Vagina (tissue), 2 donors: Measurements from ENCODE around the gene LHX2. TPM values are rescaled to one million over a fixed set of nuclear protein-coding genes. Genes with fewer than 3 reads are reported as not detected.

Source experiments
- DNase-seq, 2 donors: peaks; one replicate each; pipeline ENCODE4 v3.0.0-alpha.2; 2017; ENCODE audit errors: extremely low spot score in 2 of 2
- H3K27ac ChIP-seq: fragments of 200-600 bp; sonication (generic); one replicate; pipeline ENCODE4 v1.5.1; 2019
- H3K27me3 ChIP-seq: fragments of 200-600 bp; sonication (generic); one replicate; pipeline ENCODE4 v1.5.1; 2019
- H3K36me3 ChIP-seq, 2 donors: fragments of 200-600 bp; sonication (generic); one replicate each; pipeline ENCODE4 v1.5.1; 2017 to 2019
- H3K4me1 ChIP-seq: fragments of 200-600 bp; sonication (generic); one replicate; pipeline ENCODE4 v1.5.1; 2019
- H3K4me3 ChIP-seq, 2 donors: fragments of 200-600 bp; sonication (generic); 1 replicate in 1 of 2; 2 replicates in 1 of 2; pipeline ENCODE4 v1.5.1; 2016 to 2019
- H3K9me3 ChIP-seq: fragments of 200-600 bp; sonication (generic); one replicate; pipeline ENCODE4 v1.5.1; 2019
- CTCF ChIP-seq, 3 experiments: fragments of 450-650 bp in 2 of 3; fragments of 200-600 bp in 1 of 3; sonication (generic) in 1 of 3; IDR thresholded peaks; one replicate each; pipeline ENCODE4 v1.5.1; 2017 to 2019; ENCODE audit warnings: antibody characterized with exemption in 3 of 3, mild to moderate bottlenecking in 2 of 3, moderate library complexity in 2 of 3
- POLR2A ChIP-seq, 2 donors: fragments of 450-650 bp; IDR thresholded peaks; one replicate each; pipeline ENCODE4 v1.6.1; 2017; ENCODE audit warnings: antibody characterized with exemption in 2 of 2, mild to moderate bottlenecking in 2 of 2, moderate library complexity in 2 of 2
- POLR2AphosphoS5 ChIP-seq, 2 donors: sonication (generic); formaldehyde crosslinking; IDR thresholded peaks; one replicate each; pipeline ENCODE4 v1.9.0; 2017; ENCODE audit warnings: antibody characterized with exemption in 2 of 2, mild to moderate bottlenecking in 2 of 2, low read depth in 1 of 2; ENCODE audit not compliant: insufficient read depth in 1 of 2
- intact Hi-C: fragments of 100-400 bp; cut with DNase I; formaldehyde crosslinking; loops from one replicate; pipeline ENCODE4 v1.15.1; 2023
- total RNA-seq: library from RNA; depleted of rRNA; stranded (reverse); fragments of >200 nt; gene quantifications from one replicate; pipeline ENCODE4 v1.2.3, GENCODE V29; 2016

The LHX2 gene
- total RNA-seq, 1 donor from 2014 or later, result not detected

- H3K27ac ChIP-seq, result no peak overlapping the region
- TF ChIP-seq POLR2AphosphoS5 (IDR thresholded peaks at IDR 0.05; ENCODE audit: insufficient read depth in 1 of 2, low read depth in 1 of 2) (no peak), CTCF (IDR thresholded peaks at IDR 0.05) (no peak), POLR2A (IDR thresholded peaks at IDR 0.05) (no peak)
- H3K36me3 ChIP-seq, result no peaks in the 10 kb centered on the region
- H3K9me3 ChIP-seq, result no peaks in the 10 kb centered on the region
- H3K27me3 ChIP-seq, result peaks cover 41% of the 10 kb centered on the region
- H3K4me1 ChIP-seq, result peaks cover 28% of the 10 kb centered on the region
- intact Hi-C loops, result no loop called here
- DNase-seq, result no peak
- no peak overlapping the region for H3K4me3 ChIP-seq
These were observed 8.4 kb downstream of the LHX2 start for GRCh38 chr9:124019771-124020519.

DNA sequence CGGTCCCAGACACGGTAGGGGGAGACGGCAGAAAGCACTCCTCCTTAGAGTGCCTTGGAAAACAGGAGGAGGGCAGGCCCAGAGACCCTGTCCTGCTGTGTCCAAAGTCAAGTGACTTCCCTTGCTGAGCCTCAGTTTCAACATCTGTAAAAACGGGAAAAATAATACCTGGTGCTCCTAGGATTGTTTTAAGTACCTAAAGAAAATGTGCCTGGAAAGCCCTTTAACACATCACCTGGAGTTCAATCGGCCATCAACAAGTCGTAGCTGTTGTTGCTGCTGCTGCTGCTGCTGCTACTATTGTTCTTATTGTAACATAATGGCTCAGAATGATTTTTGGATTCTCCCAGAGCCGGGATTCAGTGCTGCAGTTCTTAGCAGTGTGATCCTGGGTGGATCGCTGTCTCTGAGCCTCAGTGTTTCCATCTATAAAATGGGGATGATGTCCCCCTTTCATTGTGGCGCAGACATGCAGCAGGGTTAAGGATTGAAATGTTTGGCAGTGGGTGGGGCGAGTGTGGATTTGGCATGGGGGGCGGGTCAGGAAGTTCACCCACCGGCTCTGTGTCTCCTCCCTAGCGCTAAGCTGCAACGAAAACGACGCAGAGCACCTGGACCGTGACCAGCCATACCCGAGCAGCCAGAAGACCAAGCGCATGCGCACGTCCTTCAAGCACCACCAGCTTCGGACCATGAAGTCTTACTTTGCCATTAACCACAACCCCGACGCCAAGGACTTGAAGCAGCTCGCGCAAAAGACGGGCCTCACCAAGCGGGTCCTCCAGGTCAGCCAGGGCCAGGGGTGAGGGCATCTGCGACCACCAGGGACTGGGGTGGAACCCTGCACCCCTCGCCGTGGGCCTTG lies 9.2 kb downstream of the LHX2 start:
- H3K9me3 ChIP-seq, result no peaks in the 10 kb centered on the region

GRCh38 chr9:124021385-124021769 lies 9.8 kb downstream of the LHX2 start:
- no peaks in the 10 kb centered on the region for H3K36me3 ChIP-seq
- no peak overlapping the region for H3K27ac ChIP-seq
- no peak overlapping the region for H3K4me3 ChIP-seq
- H3K4me1 ChIP-seq, result peaks cover 20% of the 10 kb centered on the region
- no peaks in the 10 kb centered on the region for H3K9me3 ChIP-seq
- no peak for DNase-seq
- H3K27me3 ChIP-seq, result peaks cover 37% of the 10 kb centered on the region
- intact Hi-C loops, result no loop called here
- TF ChIP-seq CTCF (IDR thresholded peaks at IDR 0.05) (no peak), POLR2A (IDR thresholded peaks at IDR 0.05) (no peak), POLR2AphosphoS5 (IDR thresholded peaks at IDR 0.05; ENCODE audit: insufficient read depth in 1 of 2, low read depth in 1 of 2) (no peak)

More for the DNA sequence above, 9.2 kb downstream of the LHX2 start:
- no peak for DNase-seq
- Histone ChIP-seq H3K4me1 (peaks cover 26% of the 10 kb centered on the region), H3K27ac (no peak overlapping the region), H3K4me3 (no peak overlapping the region), H3K36me3 (no peaks in the 10 kb centered on the region), H3K27me3 (peaks cover 41% of the 10 kb centered on the region)
- intact Hi-C loops, result no loop called here
- TF ChIP-seq POLR2AphosphoS5 (IDR thresholded peaks at IDR 0.05; ENCODE audit: insufficient read depth in 1 of 2, low read depth in 1 of 2) (no peak), POLR2A (IDR thresholded peaks at IDR 0.05) (no peak), CTCF (IDR thresholded peaks at IDR 0.05) (no peak)

- H3K27ac ChIP-seq, result no peak overlapping the region
- H3K9me3 ChIP-seq, result no peaks in the 10 kb centered on the region
- peaks cover 26% of the 10 kb centered on the region for H3K27me3 ChIP-seq
- peaks cover 15% of the 10 kb centered on the region for H3K4me1 ChIP-seq
- H3K36me3 ChIP-seq, result no peaks in the 10 kb centered on the region
- H3K4me3 ChIP-seq, result no peak overlapping the region
- no peak for TF ChIP-seq POLR2AphosphoS5 (IDR thresholded peaks at IDR 0.05; ENCODE audit: insufficient read depth in 1 of 2, low read depth in 1 of 2)
- intact Hi-C loops, result no loop called here
- DNase-seq, result no peak
These were observed 10.9 kb downstream of the LHX2 start for GRCh38 chr9:124022201-124023121.

GRCh38 chr9:124024107-124024506 lies 12.5 kb downstream of the LHX2 start:
- TF ChIP-seq POLR2AphosphoS5 (IDR thresholded peaks at IDR 0.05; ENCODE audit: insufficient read depth in 1 of 2, low read depth in 1 of 2) (no peak), CTCF (IDR thresholded peaks at IDR 0.05) (no peak), POLR2A (IDR thresholded peaks at IDR 0.05) (no peak)
- Histone ChIP-seq H3K27ac (no peak overlapping the region), H3K27me3 (peaks cover 14% of the 10 kb centered on the region), H3K9me3 (no peaks in the 10 kb centered on the region), H3K36me3 (no peaks in the 10 kb centered on the region), H3K4me3 (no peak overlapping the region), H3K4me1 (no peaks in the 10 kb centered on the region)
- intact Hi-C loops, result no loop called here
- no peak for DNase-seq
